H9 (cell line): ENCODE data around the gene PLA2G5. TPM values are rescaled to one million over a fixed set of nuclear protein-coding genes. Genes with fewer than 3 reads are reported as not detected.
"Not testable (repeated sequence)": the region's sequence is repeated elsewhere in the genome, so short reads cannot be mapped to it uniquely, and the experiment has no call there.

Source experiments
- DNase-seq: peaks from one replicate; pipeline ENCODE4 v3.0.0-alpha.2; 2017
- H2AFZ ChIP-seq: one replicate; pipeline ENCODE4 v1.6.1; 2013; ENCODE audit warnings: mild to moderate bottlenecking, low read length, control low read depth, moderate library complexity
- H2AK5ac ChIP-seq: 2 replicates; pipeline ENCODE4 v1.6.1; 2013; ENCODE audit warnings: low read length, control low read depth, mixed read lengths; ENCODE audit not compliant: insufficient read length
- H2BK120ac ChIP-seq: one replicate; pipeline ENCODE4 v1.6.1; 2013; ENCODE audit warnings: low read depth, mild to moderate bottlenecking, low read length, control low read depth, inconsistent platforms; ENCODE audit not compliant: poor library complexity, severe bottlenecking
- H2BK12ac ChIP-seq: 2 replicates; pipeline ENCODE4 v1.6.1; 2013; ENCODE audit warnings: low read length, control low read depth, mixed read lengths, low read depth; ENCODE audit not compliant: insufficient read length
- H2BK15ac ChIP-seq: 2 replicates; pipeline ENCODE4 v1.6.1; 2013; ENCODE audit warnings: low read depth, low read length, control low read depth
- H2BK20ac ChIP-seq: one replicate; pipeline ENCODE4 v1.6.1; 2013; ENCODE audit warnings: low read depth, mild to moderate bottlenecking, low read length, control low read depth, inconsistent platforms; ENCODE audit not compliant: poor library complexity, severe bottlenecking
- H2BK5ac ChIP-seq: 2 replicates; pipeline ENCODE4 v1.6.1; 2013; ENCODE audit warnings: low read length, control low read depth, mixed read lengths; ENCODE audit not compliant: insufficient read length
- H3K14ac ChIP-seq: 2 replicates; pipeline ENCODE4 v1.6.1; 2013; ENCODE audit warnings: low read length, control low read depth; ENCODE audit not compliant: insufficient read depth
- H3K18ac ChIP-seq: 2 replicates; pipeline ENCODE4 v1.6.1; 2013; ENCODE audit warnings: low read depth, mild to moderate bottlenecking, mixed read lengths, low read length, control low read depth; ENCODE audit not compliant: insufficient read length
- H3K23ac ChIP-seq: 2 replicates; pipeline ENCODE4 v1.6.1; 2013; ENCODE audit warnings: low read length, control low read depth, mixed read lengths, low read depth; ENCODE audit not compliant: insufficient read length
- H3K23me2 ChIP-seq: 2 replicates; pipeline ENCODE4 v1.6.1; 2013; ENCODE audit warnings: low read depth, mild to moderate bottlenecking, mixed read lengths, low read length, control low read depth; ENCODE audit not compliant: insufficient read length, poor library complexity, severe bottlenecking
- H3K27ac ChIP-seq: 2 replicates; pipeline ENCODE4 v1.5.1; 2013; ENCODE audit warnings: low read length, control low read depth, mixed read lengths, low read depth; ENCODE audit not compliant: insufficient read length
- H3K27me3 ChIP-seq: 2 replicates; pipeline ENCODE4 v1.6.1; 2013; ENCODE audit warnings: low read length, control low read depth, inconsistent platforms; ENCODE audit not compliant: insufficient read depth
- H3K4ac ChIP-seq: 2 replicates; pipeline ENCODE4 v1.6.1; 2013; ENCODE audit warnings: low read depth, mild to moderate bottlenecking, control low read depth, inconsistent platforms, low read length, moderate library complexity
- H3K4me1 ChIP-seq: 2 replicates; pipeline ENCODE4 v1.6.1; 2013; ENCODE audit warnings: low read length, control low read depth, inconsistent platforms; ENCODE audit not compliant: insufficient read depth
- H3K4me2 ChIP-seq: 2 replicates; pipeline ENCODE4 v1.6.1; 2013; ENCODE audit warnings: low read length, control low read depth, mixed read lengths; ENCODE audit not compliant: insufficient read length, insufficient read depth
- H3K56ac ChIP-seq: 2 replicates; pipeline ENCODE4 v1.6.1; 2013; ENCODE audit warnings: low read depth, mild to moderate bottlenecking, mixed read lengths, low read length, control low read depth; ENCODE audit not compliant: insufficient read length
- H3K79me1 ChIP-seq: 2 replicates; pipeline ENCODE4 v1.6.1; 2013; ENCODE audit warnings: low read depth, mild to moderate bottlenecking, moderate library complexity, low read length, control low read depth, inconsistent platforms; ENCODE audit not compliant: insufficient read depth, poor library complexity, severe bottlenecking
- H3K79me2 ChIP-seq: 2 replicates; pipeline ENCODE4 v1.6.1; 2013; ENCODE audit warnings: low read length, control low read depth, inconsistent platforms; ENCODE audit not compliant: insufficient read depth
- H3K9ac ChIP-seq: 2 replicates; pipeline ENCODE4 v1.6.1; 2013; ENCODE audit warnings: low read length, control low read depth, mixed read lengths; ENCODE audit not compliant: insufficient read length; ENCODE audit errors: extremely low read depth
- H3K9me3 ChIP-seq: one replicate; pipeline ENCODE4 v1.6.1; 2013; ENCODE audit warnings: low read depth, low read length, inconsistent platforms; ENCODE audit not compliant: control insufficient read depth
- H3T11ph ChIP-seq: one replicate; pipeline ENCODE4 v1.6.1; 2013; ENCODE audit warnings: mild to moderate bottlenecking, low read length, control low read depth, inconsistent platforms
- H4K20me1 ChIP-seq: one replicate; pipeline ENCODE4 v1.6.1; 2013; ENCODE audit not compliant: control insufficient read depth, insufficient read length, insufficient read depth
- H4K5ac ChIP-seq: 2 replicates; pipeline ENCODE4 v1.6.1; 2013; ENCODE audit warnings: low read depth, mild to moderate bottlenecking, mixed read lengths, low read length, control low read depth; ENCODE audit not compliant: insufficient read length
- H4K8ac ChIP-seq: replicated peaks from 2 replicates; pipeline ENCODE4 v1.6.1; 2013; ENCODE audit warnings: low read length, control low read depth, mixed read lengths, low read depth; ENCODE audit not compliant: insufficient read length
- H4K91ac ChIP-seq: 2 replicates; pipeline ENCODE4 v1.6.1; 2013; ENCODE audit warnings: low read depth, mild to moderate bottlenecking, moderate library complexity, mixed read lengths, low read length, control low read depth; ENCODE audit not compliant: insufficient read length
- H3K27ac Mint-ChIP-seq, 3 experiments: 2 replicates in 2 of 3; 3 replicates in 1 of 3; pipeline ENCODE4 v1.8.0; 2020 to 2021; ENCODE audit warnings: mixed read lengths in 3 of 3, mild to moderate bottlenecking in 1 of 3, moderate library complexity in 1 of 3
- H3K27me3 Mint-ChIP-seq: 2 replicates; pipeline ENCODE4 v1.8.0; 2021; ENCODE audit warnings: low read depth, mild to moderate bottlenecking, moderate library complexity, mixed read lengths
- H3K36me3 Mint-ChIP-seq, 3 experiments: 2 replicates in 2 of 3; 3 replicates in 1 of 3; pipeline ENCODE4 v1.8.0; 2020 to 2021; ENCODE audit warnings: low read depth in 3 of 3, mixed read lengths in 3 of 3; ENCODE audit not compliant: insufficient read depth in 1 of 3
- H3K4me1 Mint-ChIP-seq, 2 experiments: 2 replicates each; pipeline ENCODE4 v1.8.0; 2020; ENCODE audit warnings: mixed read lengths in 2 of 2
- H3K4me3 Mint-ChIP-seq, 2 experiments: 2 replicates in 1 of 2; 3 replicates in 1 of 2; pipeline ENCODE4 v1.8.0; 2020 to 2021; ENCODE audit warnings: mild to moderate bottlenecking in 2 of 2, mixed read lengths in 2 of 2, moderate library complexity in 1 of 2
- H3K9me3 Mint-ChIP-seq, 2 experiments: 2 replicates in 1 of 2; 3 replicates in 1 of 2; pipeline ENCODE4 v1.8.0; 2020; ENCODE audit warnings: mild to moderate bottlenecking in 2 of 2, mixed read lengths in 2 of 2, moderate library complexity in 1 of 2
- WGBS: extraction: QIAGEN DNeasy Blood & Tissue Kit; methylation state at CpG from one replicate; pipeline ENCODE4 v1.1.7; 2013; ENCODE audit warnings: missing lambda C conversion rate, low lambda C conversion rate, mixed read lengths; ENCODE audit not compliant: insufficient read length; ENCODE audit errors: extremely low coverage; 5-methylcytosine and 5-hydroxymethylcytosine counted together
- total RNA-seq: library from RNA; stranded (reverse); gene quantifications from 2 replicates; pipeline ENCODE4 v1.2.1, GENCODE V29; 2021
- TF ChIP-seq, protein P1 (sequence below): fragments of 200-600 bp; sonication (generic); conservative IDR thresholded peaks from 3 replicates; pipeline ENCODE4 v1.8.0; 2021; ENCODE audit warnings: antibody characterized with exemption, mild to moderate bottlenecking

PLA2G5 gene
- total RNA-seq, 1 experiment from 2014 or later, result not detected

- H3K4me2 ChIP-seq, result no peak overlapping the region
- no peak overlapping the region for H2BK120ac ChIP-seq
- Mint-ChIP-seq H3K9me3 (peaks cover 6 to 17% of the 10 kb centered on the region in 2 experiments; a peak in 4 of 5 replicates), H3K4me1 (peaks cover 0 to 7% of the 10 kb centered on the region in 2 experiments; a peak in 3 of 4 replicates), H3K36me3 (peaks cover 0 to 6% (median under 1%) of the 10 kb centered on the region in 3 experiments; a peak in 2 of 7 replicates), H3K27me3 (peaks cover 8% of the 10 kb centered on the region), H3K4me3 (no peak overlapping the region), H3K27ac (no peak overlapping the region; a peak in 1 of 7 replicates)
- peak overlapping the region; percentile 22; the same call in 1 of the 2 replicates for H3K14ac ChIP-seq
- H2AFZ ChIP-seq, result no peak overlapping the region
- no peak overlapping the region for H4K5ac ChIP-seq
- no peak overlapping the region for H2BK12ac ChIP-seq
- no peak overlapping the region for H4K8ac ChIP-seq
- no peaks in the 10 kb centered on the region; the same call in 1 of the 2 replicates for H3K4me1 ChIP-seq
- H2BK5ac ChIP-seq, result no peak overlapping the region
- TF ChIP-seq, protein P1, sequence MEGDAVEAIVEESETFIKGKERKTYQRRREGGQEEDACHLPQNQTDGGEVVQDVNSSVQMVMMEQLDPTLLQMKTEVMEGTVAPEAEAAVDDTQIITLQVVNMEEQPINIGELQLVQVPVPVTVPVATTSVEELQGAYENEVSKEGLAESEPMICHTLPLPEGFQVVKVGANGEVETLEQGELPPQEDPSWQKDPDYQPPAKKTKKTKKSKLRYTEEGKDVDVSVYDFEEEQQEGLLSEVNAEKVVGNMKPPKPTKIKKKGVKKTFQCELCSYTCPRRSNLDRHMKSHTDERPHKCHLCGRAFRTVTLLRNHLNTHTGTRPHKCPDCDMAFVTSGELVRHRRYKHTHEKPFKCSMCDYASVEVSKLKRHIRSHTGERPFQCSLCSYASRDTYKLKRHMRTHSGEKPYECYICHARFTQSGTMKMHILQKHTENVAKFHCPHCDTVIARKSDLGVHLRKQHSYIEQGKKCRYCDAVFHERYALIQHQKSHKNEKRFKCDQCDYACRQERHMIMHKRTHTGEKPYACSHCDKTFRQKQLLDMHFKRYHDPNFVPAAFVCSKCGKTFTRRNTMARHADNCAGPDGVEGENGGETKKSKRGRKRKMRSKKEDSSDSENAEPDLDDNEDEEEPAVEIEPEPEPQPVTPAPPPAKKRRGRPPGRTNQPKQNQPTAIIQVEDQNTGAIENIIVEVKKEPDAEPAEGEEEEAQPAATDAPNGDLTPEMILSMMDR, result no peak
- H4K91ac ChIP-seq, result no peak overlapping the region
- H2BK20ac ChIP-seq, result no peak overlapping the region
- H3T11ph ChIP-seq, result no peak overlapping the region
- H3K27ac ChIP-seq, result no peak overlapping the region
- H3K18ac ChIP-seq, result no peak overlapping the region
- H4K20me1 ChIP-seq, result no peaks in the 10 kb centered on the region
- H3K4ac ChIP-seq, result no peak overlapping the region
- WGBS, result no CpG with 5 or more reads among the region's 20 CpGs
- no peaks in the 10 kb centered on the region for H3K23me2 ChIP-seq
- no peak overlapping the region for H3K56ac ChIP-seq
- no peak overlapping the region for H2AK5ac ChIP-seq
- no peaks in the 10 kb centered on the region for H3K27me3 ChIP-seq
- H3K9me3 ChIP-seq, result no peaks in the 10 kb centered on the region
- no peaks in the 10 kb centered on the region for H3K79me1 ChIP-seq
- no peak overlapping the region for H3K23ac ChIP-seq
- H2BK15ac ChIP-seq, result no peak overlapping the region
- H3K9ac ChIP-seq, result no peak overlapping the region
- no peak for DNase-seq
- no peaks in the 10 kb centered on the region for H3K79me2 ChIP-seq
Observed at GRCh38 chr1:20029178-20029912, 40.6 kb upstream of the PLA2G5 start.

DNA sequence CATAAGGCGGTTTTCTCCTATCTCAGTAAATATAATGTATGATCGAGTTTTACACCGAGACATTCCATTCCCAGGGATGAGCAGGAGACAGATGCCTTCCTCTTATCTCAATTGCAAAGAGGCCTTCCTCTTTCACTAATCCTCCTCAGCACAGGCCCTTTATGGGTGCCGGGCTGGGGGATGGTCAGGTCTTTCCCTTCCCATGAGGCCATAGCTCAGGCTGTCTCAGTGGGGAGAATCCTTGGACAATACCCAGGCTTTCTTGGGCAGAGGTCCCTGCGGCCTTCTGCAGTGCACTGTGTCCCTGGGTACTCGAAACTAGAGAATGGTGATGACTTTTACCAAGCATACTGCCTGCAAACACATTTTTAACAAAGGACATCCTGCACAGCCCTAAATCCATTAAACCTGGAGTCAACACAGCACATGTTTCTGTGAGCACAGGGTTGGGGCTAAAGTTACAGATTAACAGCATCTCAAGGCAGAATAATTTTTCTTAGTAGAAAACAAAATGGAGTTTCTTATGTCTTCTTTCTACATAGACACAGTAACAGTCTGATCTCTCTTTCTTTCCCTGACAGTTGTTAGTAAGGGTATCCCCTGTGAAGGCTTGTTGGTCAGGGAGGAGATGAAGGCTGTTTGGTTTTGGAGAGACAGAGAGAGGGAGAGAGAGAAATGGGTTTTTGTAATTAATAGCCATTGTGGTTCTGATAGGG, 39.4 kb upstream of the PLA2G5 start:
- WGBS, result no CpG with 5 or more reads among the region's 6 CpGs
- DNase-seq, H3K56ac ChIP-seq, H3K79me1 ChIP-seq, H4K5ac ChIP-seq, H3K18ac ChIP-seq, H4K91ac ChIP-seq, H3K4me2 ChIP-seq, H3K4me1 ChIP-seq, H3K23me2 ChIP-seq, H3K27ac Mint-ChIP-seq, H3T11ph ChIP-seq, H2BK15ac ChIP-seq, H3K36me3 Mint-ChIP-seq, H3K9ac ChIP-seq, H2BK20ac ChIP-seq, H3K27me3 ChIP-seq, H2BK12ac ChIP-seq, H3K23ac ChIP-seq, H3K79me2 ChIP-seq, H3K14ac ChIP-seq, H3K27ac ChIP-seq, H2BK5ac ChIP-seq, H4K20me1 ChIP-seq, H3K4me3 Mint-ChIP-seq, H3K4me1 Mint-ChIP-seq, H2BK120ac ChIP-seq, H3K9me3 ChIP-seq, H2AFZ ChIP-seq, H2AK5ac ChIP-seq, H3K4ac ChIP-seq, H4K8ac ChIP-seq: not testable (repeated sequence)
- Mint-ChIP-seq H3K27me3 (peaks cover 16% of the 10 kb centered on the region), H3K9me3 (peaks cover 3 to 18% of the 10 kb centered on the region in 2 experiments; a peak in 4 of 5 replicates)
